Activated CD4-positive, alpha-beta T cell treated with anti-CD3 and anti-CD28 coated beads, Interleukin-2, amount 10 ng/mL, durations not matched to agents 7 days and 5 days (primary cell): ENCODE results near the gene AIFM3. TPM values are rescaled to one million over a fixed set of nuclear protein-coding genes. Genes with fewer than 3 reads are reported as not detected.
A peak's percentile ranks its signal among the peaks of the same experiment; 100 is the strongest.

Source experiments
- CTCF ChIA-PET: fragments of 350-600 bp; sonication (Branson Sonifier 250); formaldehyde crosslinking; loops from one replicate; lab custom pipeline; 2021; ENCODE audit warnings: antibody characterized with exemption; lab: Charles Lee
- POLR2A ChIA-PET: fragments of 350-600 bp; sonication (Branson Sonifier 250); formaldehyde crosslinking; loops from one replicate; lab custom pipeline; 2021; ENCODE audit warnings: antibody characterized with exemption; lab: Charles Lee
- DNase-seq: peaks from one replicate; pipeline ENCODE4 v3.0.0-alpha.2; 2020
- H3K27ac Mint-ChIP-seq: one replicate; pipeline ENCODE4 v1.8.0; 2021; ENCODE audit warnings: mild to moderate bottlenecking, moderate library complexity, mixed read lengths
- H3K27me3 Mint-ChIP-seq: one replicate; pipeline ENCODE4 v1.8.0; 2021; ENCODE audit warnings: mixed read lengths
- H3K36me3 Mint-ChIP-seq: one replicate; pipeline ENCODE4 v1.8.0; 2021; ENCODE audit warnings: low read depth, mixed read lengths
- H3K4me1 Mint-ChIP-seq: one replicate; pipeline ENCODE4 v1.8.0; 2021; ENCODE audit warnings: mixed read lengths
- H3K4me3 Mint-ChIP-seq: one replicate; pipeline ENCODE4 v1.8.0; 2021; ENCODE audit warnings: mild to moderate bottlenecking, moderate library complexity, mixed read lengths
- H3K9me3 Mint-ChIP-seq: one replicate; pipeline ENCODE4 v1.8.0; 2021; ENCODE audit warnings: mixed read lengths
- total RNA-seq, 2 experiments: library from RNA; stranded (reverse); gene quantifications; one replicate each; pipeline ENCODE4 v1.2.3, GENCODE V29; 2021

AIFM3 gene
- total RNA-seq, 2 experiments from 2014 or later = 0.25 TPM; not detected in 1

GRCh38 chr22:21014726-21015465 is 47.8 kb downstream of the AIFM3 start, which contains the start of gene P2RX6:
P2RX6 (plus strand) TSS chr22:21015165; CDS start chr22:21015175, 10 bp downstream.
- Mint-ChIP-seq H3K4me3 (peak within 1 kb of the TSS; percentile 61), H3K9me3 (no peaks in the 10 kb centered on the region), H3K4me1 (peaks cover 16% of the 10 kb centered on the region), H3K27me3 (peaks cover 4% of the 10 kb centered on the region), H3K36me3 (no peaks in the 10 kb centered on the region), H3K27ac (peak within 1 kb of the TSS; percentile 78)
- ChIA-PET POLR2A (interaction anchor here (0.6 kb wide), 1 partner anchor 60 kb away, joined by 8 read pairs; no protein-coding TSS in a partner anchor), CTCF (interaction anchor here (1.2 kb wide), 1 partner anchor 13 kb away, joined by 3 read pairs; no protein-coding TSS in a partner anchor)
- no peak for DNase-seq

DNA sequence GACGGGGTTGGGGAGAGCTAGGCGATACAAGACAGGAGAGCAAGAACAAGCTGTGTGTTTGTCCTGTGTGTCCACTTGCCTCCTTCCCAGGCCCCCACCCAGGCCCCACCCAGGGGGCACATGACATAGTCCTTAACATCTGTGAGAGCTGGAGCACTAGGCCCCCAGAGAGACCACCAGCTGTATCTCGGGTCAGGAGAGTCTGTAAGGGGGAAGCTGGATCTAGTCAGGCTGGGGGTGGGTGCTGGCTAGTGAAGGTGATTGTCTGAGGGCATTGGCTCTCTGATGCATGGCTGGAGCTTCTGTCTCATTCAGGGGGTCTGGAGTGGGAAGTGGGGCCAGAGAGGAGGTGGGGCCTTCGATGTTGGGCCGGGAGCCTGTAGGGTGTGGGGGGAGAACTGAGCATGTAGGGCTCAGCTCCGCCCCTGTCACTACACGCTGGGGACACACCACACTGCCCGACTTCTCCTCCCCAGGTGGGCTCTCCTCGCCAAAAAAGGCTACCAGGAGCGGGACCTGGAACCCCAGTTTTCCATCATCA is 48.5 kb downstream of the AIFM3 start:
- Mint-ChIP-seq H3K27ac (no peak overlapping the region), H3K9me3 (no peaks in the 10 kb centered on the region), H3K36me3 (no peaks in the 10 kb centered on the region), H3K4me3 (no peak overlapping the region), H3K4me1 (peaks cover 16% of the 10 kb centered on the region), H3K27me3 (peaks cover 4% of the 10 kb centered on the region)
- ChIA-PET CTCF (no interaction called here), POLR2A (interaction anchor here (0.6 kb wide), 1 partner anchor 60 kb away, joined by 8 read pairs; no protein-coding TSS in a partner anchor)
- no peak for DNase-seq

- Mint-ChIP-seq H3K9me3 (no peaks in the 10 kb centered on the region), H3K36me3 (no peaks in the 10 kb centered on the region), H3K27ac (no peak overlapping the region), H3K27me3 (peaks cover 4% of the 10 kb centered on the region), H3K4me3 (no peak overlapping the region), H3K4me1 (peaks cover 16% of the 10 kb centered on the region)
- no peak for DNase-seq
- CTCF ChIA-PET = no interaction called here
- POLR2A ChIA-PET = no interaction called here
Observed at GRCh38 chr22:21016644-21017420, 49.8 kb downstream of the AIFM3 start.

- H3K9me3 Mint-ChIP-seq = no peaks in the 10 kb centered on the region
- DNase-seq = no peak
- H3K27ac Mint-ChIP-seq = no peak overlapping the region
- peaks cover 16% of the 10 kb centered on the region for H3K4me1 Mint-ChIP-seq
- ChIA-PET CTCF (interaction anchor here (1.6 kb wide), 1 partner anchor 23 kb away, joined by 3 read pairs; no protein-coding TSS in a partner anchor), POLR2A (no interaction called here)
- no peaks in the 10 kb centered on the region for H3K36me3 Mint-ChIP-seq
- H3K27me3 Mint-ChIP-seq = peaks cover 4% of the 10 kb centered on the region
- H3K4me3 Mint-ChIP-seq = no peak overlapping the region
Observed at GRCh38 chr22:21018314-21018713, 51.3 kb downstream of the AIFM3 start.

DNA sequence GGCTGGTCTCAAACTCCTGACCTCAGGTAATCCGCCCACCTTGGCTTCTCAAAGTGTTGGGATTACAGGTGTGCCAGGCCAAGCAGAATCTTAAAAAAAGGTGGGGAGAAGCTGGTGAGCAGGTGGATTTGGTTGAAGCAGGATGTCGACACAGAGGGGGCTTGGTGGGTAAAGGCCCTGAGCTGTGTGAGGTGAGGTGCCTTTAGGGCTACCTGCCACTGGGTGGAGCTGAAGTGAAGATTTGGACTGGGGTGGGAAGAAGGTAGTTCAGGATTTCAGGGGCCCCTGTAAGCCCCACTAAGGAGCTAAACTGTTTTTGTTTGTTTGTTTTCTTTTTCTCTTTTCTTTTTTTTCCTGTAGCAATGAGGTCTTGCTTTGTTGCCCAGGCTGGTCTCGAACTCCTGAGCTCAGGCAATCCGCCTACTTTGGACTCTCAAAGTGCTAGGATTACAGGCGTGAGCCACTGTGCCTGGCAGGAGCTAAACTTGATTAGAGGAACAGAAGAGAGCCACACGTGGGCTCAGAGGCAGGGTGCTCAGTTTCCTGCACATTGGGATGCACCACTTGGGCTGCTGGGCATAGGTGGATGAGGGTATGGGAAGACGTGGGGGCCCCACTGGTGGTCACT is 53.9 kb downstream of the AIFM3 start:
- peaks cover 4% of the 10 kb centered on the region for H3K27me3 Mint-ChIP-seq
- no peaks in the 10 kb centered on the region for H3K36me3 Mint-ChIP-seq
- H3K4me3 Mint-ChIP-seq = no peak overlapping the region
- CTCF ChIA-PET = interaction anchor here (0.7 to 1.1 kb wide), 4 partner anchors 16 to 556 kb away, joined by 3 read pairs; partner anchors contain the start of gene LZTR1
- H3K4me1 Mint-ChIP-seq = peaks cover 15% of the 10 kb centered on the region
- POLR2A ChIA-PET = no interaction called here
- H3K9me3 Mint-ChIP-seq = peaks cover 2% of the 10 kb centered on the region
- DNase-seq = peak; percentile 43
- H3K27ac Mint-ChIP-seq = no peak overlapping the region

- ChIA-PET CTCF (interaction anchor here (0.6 kb wide), 1 partner anchor 21 kb away, joined by 4 read pairs; no protein-coding TSS in a partner anchor), POLR2A (no interaction called here)
- Mint-ChIP-seq H3K27me3 (no peaks in the 10 kb centered on the region), H3K4me1 (peaks cover 18% of the 10 kb centered on the region), H3K27ac (no peak overlapping the region), H3K36me3 (no peaks in the 10 kb centered on the region), H3K4me3 (no peak overlapping the region), H3K9me3 (peaks cover 2% of the 10 kb centered on the region)
- no peak for DNase-seq
Observed at GRCh38 chr22:21022507-21022906, 55.5 kb downstream of the AIFM3 start.

GRCh38 chr22:21022955-21023614 is 56.0 kb downstream of the AIFM3 start:
- ChIA-PET CTCF (interaction anchor here (0.7 to 1.0 kb wide), 2 partner anchors 21 to 24 kb away, joined by 3 to 4 read pairs; partner anchors contain the start of gene THAP7), POLR2A (no interaction called here)
- Mint-ChIP-seq H3K9me3 (peaks cover 2% of the 10 kb centered on the region), H3K27ac (no peak overlapping the region), H3K4me1 (peaks cover 18% of the 10 kb centered on the region), H3K36me3 (no peaks in the 10 kb centered on the region), H3K4me3 (no peak overlapping the region), H3K27me3 (no peaks in the 10 kb centered on the region)
- DNase-seq = no peak

- Mint-ChIP-seq H3K9me3 (peaks cover 2% of the 10 kb centered on the region), H3K27me3 (no peaks in the 10 kb centered on the region), H3K27ac (peak overlapping the region; percentile 85), H3K4me3 (no peak overlapping the region), H3K4me1 (peaks cover 18% of the 10 kb centered on the region), H3K36me3 (no peaks in the 10 kb centered on the region)
- DNase-seq = peak; percentile 56
- CTCF ChIA-PET = no interaction called here
- POLR2A ChIA-PET = no interaction called here
Observed at GRCh38 chr22:21025266-21025665, 58.2 kb downstream of the AIFM3 start.

DNA sequence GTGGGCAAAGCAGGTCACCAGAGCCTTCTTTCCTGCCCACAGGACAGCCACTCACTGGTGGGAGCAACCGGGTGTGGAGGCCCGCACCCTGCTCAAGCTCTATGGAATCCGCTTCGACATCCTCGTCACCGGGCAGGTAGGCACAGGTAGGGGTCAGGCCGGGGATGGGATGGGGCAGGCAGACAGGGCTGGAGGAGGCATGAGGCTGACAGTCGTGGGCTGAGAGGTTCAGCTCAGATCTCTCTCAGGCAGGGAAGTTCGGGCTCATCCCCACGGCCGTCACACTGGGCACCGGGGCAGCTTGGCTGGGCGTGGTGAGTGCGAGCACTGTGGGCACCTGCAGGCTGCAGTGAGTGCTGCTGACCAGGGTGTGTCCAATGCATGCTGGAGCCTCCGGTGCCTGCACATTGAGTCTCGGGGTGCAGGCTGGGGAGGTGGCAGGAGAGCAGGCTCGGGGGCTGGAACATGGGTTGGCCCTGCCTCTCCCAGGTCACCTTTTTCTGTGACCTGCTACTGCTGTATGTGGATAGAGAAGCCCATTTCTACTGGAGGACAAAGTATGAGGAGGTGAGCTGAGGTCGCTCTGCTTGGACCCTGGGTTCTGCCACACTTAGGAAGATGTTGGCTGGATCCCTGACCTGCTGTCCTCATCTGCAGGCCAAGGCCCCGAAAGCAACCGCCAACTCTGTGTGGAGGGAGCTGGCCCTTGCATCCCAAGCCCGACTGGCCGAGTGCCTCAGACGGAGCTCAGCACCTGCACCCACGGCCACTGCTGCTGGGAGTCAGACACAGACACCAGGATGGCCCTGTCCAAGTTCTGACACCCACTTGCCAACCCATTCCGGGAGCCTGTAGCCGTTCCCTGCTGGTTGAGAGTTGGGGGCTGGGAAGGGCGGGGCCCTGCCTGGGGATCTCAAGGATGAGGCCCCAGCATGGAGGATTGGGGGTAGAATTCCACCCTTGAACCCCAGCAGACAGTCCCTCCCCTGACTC is 59.0 kb downstream of the AIFM3 start:
- peaks cover 18% of the 10 kb centered on the region for H3K4me1 Mint-ChIP-seq
- peaks cover 6% of the 10 kb centered on the region for H3K27me3 Mint-ChIP-seq
- DNase-seq = no peak
- peak overlapping the region; percentile 57 for H3K27ac Mint-ChIP-seq
- H3K9me3 Mint-ChIP-seq = peaks cover 2% of the 10 kb centered on the region
- no peak overlapping the region for H3K4me3 Mint-ChIP-seq
- no peaks in the 10 kb centered on the region for H3K36me3 Mint-ChIP-seq
- ChIA-PET POLR2A (no interaction called here), CTCF (no interaction called here)

GRCh38 chr22:21026783-21027692 is 60.0 kb downstream of the AIFM3 start:
- peaks cover 18% of the 10 kb centered on the region for H3K4me1 Mint-ChIP-seq
- DNase-seq = no peak
- peaks cover 11% of the 10 kb centered on the region for H3K27me3 Mint-ChIP-seq
- H3K27ac Mint-ChIP-seq = no peak overlapping the region
- peaks cover 2% of the 10 kb centered on the region for H3K9me3 Mint-ChIP-seq
- H3K36me3 Mint-ChIP-seq = no peaks in the 10 kb centered on the region
- no peak overlapping the region for H3K4me3 Mint-ChIP-seq
- ChIA-PET CTCF (interaction anchor here (1.7 kb wide), 1 partner anchor 13 kb away, joined by 3 read pairs; the partner anchor contains the start of gene P2RX6), POLR2A (no interaction called here)
